Hepatocyte (in vitro differentiated cells): Measurements from ENCODE around the gene SLC4A5.
"Not testable (repeated sequence)": the region's sequence is repeated elsewhere in the genome, so short reads cannot be mapped to it uniquely, and the experiment has no call there.

Experiments used
- CTCF ChIP-seq: fragments of 200-600 bp; sonication (generic); IDR thresholded peaks from 2 replicates; pipeline ENCODE4 v1.5.1; 2016; ENCODE audit warnings: antibody characterized with exemption, mild to moderate bottlenecking; ENCODE audit not compliant: poor library complexity
- EZH2 ChIP-seq: fragments of 200-600 bp; sonication (generic); IDR thresholded peaks from 2 replicates; pipeline ENCODE4 v1.6.1; 2016; ENCODE audit warnings: antibody characterized with exemption, mild to moderate bottlenecking, borderline replicate concordance

GRCh38 chr2:74186706-74187105 is 156.5 kb downstream of the SLC4A5 start:
- TF ChIP-seq CTCF, EZH2: not testable (repeated sequence)
